GM19397 (cell line): Measurements from ENCODE around the gene CAMK2G.
"Not testable (repeated sequence)": the region's sequence is repeated elsewhere in the genome, so short reads cannot be mapped to it uniquely, and the experiment has no call there.

Source experiments
- ATAC-seq: cut with Tn5 transposase; IDR thresholded peaks from one replicate; pipeline ENCODE4 v1.9.1; 2021; ENCODE audit warnings: mild to moderate bottlenecking, moderate library complexity; ENCODE audit not compliant: unreplicated experiment

The CAMK2G gene

DNA sequence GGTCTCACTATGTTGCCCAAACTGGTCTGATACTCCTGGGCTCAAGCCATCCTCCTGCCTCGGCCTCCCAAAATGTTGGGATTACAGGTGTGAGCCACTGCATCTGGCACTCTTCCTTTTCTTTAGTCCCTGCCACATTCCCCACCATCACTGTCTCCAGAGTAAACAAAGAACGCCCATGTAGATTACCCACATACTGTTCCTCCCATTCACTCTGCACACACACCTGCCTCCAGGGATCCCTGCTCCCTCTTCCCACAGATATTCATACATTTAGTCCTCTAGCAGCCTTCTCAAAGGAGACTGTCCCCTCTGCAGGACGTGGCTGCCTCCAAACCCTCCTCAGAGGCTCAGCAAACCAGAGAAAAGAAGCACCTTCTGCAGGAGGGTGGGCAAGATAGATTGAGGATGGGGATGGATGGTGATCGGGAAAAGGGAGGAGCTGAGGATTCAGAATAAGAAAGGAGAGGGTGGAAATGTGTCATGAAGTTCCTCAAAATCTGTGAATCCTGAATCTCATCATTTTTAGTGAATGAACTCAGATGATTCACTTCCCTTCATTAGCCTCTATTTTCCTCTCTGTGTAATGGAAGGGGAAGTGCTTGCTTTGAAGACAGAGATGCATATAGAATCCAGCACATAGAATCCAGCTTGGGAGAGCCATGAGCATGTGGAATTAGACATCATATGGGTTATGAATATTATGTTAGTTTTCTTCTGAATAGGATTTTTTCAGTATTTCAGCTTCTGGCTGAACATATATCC, 31.1 kb upstream of the CAMK2G start:
- no peak for ATAC-seq

DNA sequence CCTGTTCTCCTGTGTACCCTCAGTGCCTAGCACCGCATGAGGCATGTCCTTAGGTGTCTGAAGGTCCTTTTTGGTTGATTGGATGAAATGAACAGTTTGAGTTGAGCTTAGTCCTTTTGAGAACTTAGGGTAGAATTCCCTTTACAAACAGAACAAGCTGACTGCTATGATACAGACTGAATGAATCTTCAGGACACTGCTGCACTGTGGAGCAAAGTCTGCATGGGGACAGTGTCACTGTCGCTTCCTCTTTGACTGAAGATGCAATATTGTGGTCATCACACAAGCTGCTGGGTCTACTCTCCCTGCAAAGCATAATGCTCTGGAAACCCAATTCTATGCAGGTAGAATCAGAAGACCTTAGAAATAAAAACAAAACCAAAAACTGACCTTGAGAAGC, 28.0 kb upstream of the CAMK2G start:
- no peak for ATAC-seq

DNA sequence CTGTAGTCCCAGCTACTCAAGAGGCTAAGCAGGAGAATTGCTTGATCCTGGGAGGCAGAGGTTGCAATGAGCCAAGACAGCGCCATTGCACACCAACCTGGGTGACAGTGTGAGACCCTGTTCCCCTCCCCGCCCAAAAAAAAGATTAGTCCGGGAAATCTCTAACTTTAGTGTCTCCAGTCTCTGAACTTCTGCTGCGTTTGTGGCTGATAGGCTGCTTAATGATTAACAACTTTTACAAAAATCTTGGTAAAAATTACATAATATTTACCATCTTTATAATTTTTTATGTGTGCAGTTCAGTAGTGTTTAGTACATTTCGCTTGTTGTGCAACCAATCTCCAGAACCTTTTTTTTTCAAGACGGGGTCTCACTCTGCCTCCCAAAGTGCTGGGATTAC, 26.9 kb upstream of the CAMK2G start:
- ATAC-seq: no peak

DNA sequence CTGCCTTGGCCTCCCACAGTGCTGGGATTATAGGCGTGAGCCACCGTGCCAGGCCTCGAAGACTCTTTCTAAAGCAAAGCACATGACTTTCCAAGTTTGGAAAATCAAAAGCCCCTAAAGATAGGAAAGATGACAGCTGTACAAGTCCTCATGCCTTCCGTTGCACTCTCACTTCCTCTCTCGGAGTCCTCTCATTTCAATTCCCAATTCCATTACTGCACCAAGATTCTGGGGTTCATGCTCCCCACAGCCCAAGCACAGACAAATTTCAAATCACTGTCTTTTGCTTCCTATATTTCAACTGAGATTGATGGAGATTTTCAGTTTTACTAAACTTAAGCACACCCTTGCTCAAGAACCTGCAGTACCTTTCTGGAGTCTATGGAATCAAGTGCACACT, 25.7 kb upstream of the CAMK2G start:
- no peak for ATAC-seq

DNA sequence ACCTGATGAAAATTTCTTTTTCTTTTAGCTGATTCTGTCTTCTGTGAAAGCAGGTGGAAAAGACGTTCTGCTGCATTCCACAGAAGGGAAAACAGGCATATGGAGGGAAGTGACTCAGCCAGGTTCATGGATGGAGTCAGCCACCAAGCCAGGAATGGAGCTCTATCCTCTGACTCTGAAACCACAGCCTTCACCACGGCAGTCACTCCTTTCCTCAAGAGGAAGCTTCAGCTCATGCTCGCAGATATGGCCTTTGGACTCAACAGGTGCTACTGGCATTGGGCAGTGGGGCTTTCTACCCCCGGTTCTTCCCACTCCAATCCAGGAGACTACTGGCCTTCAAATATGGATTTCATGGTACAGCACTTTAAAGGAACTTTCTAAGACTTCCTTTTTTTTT, 25.1 kb upstream of the CAMK2G start:
- no peak for ATAC-seq

DNA sequence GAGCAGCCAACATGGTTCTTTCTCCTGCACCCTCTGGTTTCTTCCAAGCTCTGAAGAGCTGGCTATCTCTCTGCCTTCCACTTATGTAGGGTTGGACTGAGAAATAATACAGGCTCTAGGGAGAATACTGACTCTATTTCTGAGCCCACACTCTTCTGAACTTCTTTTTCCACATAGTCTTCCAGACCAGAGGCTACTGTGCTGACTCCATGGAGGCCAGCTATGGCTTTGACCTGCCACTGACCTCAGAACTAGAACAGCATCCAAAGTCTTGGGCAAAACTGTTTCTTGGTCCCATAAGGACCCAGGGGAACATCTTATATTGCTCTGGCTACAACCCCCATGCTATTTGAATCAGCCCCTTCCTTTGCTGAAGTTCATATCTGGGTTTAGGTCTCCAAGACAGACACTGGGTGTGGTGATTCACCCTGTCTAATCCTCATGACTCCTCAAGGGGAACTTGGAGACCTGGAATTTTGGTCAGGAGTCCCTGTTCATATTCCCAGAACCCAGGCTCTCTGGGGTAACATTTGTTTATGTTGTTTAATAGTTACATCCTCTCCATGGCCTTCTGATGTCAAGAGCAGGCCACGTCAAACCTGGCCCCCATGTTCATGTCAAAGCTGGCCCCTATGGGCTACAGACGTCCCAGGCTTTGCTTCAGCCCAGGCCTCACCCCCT, 24.5 kb upstream of the CAMK2G start:
- ATAC-seq: no peak

DNA sequence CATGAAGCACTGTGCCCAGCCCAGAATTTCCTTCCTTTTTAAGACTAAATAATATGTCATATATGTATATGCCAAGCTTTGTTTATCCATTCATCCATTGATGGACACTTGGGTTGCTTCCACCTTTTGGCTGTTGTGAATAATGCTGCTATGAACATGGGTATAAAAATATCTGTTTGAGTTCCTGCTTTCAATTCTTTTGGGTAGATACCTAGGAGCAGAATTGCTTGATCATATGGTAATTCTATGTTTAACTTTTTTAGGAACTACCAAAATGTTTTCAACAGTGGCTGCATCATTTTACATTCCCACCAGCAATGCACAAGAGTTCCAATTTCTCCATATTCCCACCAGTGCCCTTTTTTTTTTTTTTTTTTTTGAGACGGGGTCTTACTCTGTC, 23.3 kb upstream of the CAMK2G start:
- ATAC-seq: no peak

DNA sequence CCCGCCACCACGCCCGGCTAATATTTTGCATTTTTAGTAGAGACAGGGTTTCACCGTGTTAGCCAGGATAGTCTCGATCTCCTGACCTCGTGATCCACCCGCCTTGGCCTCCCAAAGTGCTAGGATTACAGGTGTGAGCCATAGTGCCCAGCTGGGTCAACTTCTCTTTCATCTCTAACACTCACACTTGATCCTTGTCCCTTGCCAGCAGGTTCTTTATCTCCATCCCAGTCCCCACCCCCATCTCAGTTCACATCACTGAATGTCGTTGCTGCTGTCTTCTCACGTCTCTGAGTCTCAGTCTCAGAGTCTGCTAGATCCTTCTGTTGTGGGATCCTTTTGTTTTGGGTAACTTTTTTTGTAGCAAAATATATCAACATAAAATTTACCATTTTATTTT, 21.0 kb upstream of the CAMK2G start:
- ATAC-seq: not testable (repeated sequence)

DNA sequence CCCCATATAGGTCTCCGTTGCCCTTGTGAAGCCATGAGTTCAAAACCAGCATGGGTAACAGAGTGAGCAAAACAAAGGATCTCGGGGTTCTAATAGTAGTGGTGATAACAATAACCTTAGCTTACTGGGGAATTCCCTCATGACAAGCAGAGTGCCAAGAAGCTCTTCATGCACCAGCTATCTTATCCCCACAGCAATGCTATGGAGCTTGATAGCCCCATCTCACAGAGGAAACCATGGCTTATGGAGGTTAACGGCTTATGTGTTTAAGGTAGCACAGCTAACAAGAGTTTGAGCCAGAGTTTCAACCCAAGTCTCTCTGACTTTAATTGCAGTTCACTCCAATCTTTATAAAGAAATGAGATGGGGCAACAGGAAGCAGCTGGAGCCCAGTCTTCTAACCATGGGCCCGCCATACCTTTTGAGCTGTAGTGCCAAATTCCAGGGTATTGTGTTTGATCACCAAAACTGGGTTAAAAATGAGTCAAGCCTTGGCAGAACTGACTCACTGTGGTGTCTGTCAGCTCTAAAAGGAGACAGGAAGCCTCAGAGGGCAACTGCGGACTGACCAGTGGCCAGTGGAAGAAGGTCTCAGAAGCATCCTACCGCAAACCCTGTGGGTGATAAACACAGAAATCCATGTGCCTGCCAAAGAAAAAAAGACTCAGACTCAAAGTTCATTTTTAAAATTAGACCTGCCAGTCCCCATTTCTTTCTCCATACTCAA, 20.1 kb upstream of the CAMK2G start:
- ATAC-seq: no peak

DNA sequence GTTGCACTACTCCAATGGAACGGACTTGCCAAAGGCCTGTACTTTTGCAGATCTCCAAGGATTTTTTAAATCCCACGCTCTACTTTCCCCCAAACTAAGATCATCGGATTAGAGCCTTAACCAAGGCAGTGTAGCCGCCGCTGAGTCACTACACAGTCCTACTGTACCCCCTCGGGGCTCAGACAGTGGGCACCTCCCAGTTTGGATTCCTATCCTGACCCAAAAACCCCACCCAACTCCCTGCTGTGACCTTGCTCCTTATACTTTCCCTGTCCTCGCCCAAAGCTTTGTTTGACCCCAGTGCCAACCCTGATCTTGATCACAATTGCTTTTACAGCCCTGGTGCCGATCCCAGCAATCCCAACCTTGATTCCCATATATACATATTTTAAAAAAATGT, 19.1 kb upstream of the CAMK2G start:
- ATAC-seq: no peak

DNA sequence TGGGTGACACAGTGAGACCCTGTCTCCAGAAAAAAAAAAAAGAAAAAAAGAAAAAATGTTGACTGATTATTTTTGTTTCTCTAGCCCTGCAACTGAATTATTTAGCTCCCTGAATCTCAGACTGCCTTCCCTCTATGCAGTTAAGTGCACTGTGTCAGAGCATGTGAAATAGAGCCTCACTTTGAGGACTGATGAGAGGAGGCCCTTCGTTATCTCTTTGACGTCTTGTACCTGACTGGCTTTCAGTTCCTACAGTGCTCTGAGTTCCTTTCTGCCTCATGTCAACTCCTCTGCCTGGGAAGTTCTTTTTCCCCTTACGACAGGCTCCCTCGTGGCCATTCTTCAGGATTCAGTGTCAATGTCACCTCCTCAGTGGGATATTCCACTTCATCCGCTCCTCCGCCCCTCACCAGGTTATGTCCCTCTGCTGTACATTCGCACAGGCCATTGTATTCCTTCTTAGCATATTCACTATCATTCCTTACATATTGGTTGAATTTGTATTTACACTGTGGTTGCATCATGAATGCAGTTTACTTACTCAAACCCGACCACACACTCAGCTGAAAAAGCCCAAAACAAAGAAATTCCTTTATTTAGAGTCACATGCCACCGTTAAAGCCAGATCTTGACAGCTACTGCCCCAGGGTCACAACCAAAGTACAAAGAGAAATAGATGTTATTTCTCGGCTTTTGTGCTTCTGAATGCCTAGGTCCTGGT, 18.1 kb upstream of the CAMK2G start:
- no peak for ATAC-seq

DNA sequence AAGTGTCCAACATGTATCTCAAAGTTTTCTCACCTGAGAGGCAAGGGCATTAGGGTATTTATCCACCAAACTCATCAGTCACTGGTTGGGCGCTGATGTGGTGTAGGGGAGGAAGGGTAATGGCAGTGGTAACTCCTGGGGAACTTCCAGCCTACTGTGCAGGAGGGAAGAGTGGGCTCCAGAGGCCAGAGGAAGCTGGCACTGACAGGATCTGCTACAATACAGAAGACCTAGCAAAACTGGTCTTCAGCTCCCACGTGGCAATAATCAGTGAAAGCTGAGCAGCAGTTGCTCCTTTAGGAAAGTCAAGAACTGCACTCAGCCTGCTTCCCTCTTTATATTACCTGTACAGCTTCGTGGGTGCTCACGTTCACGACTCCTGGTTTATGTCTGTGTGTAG, 17.2 kb upstream of the CAMK2G start:
- ATAC-seq: no peak

DNA sequence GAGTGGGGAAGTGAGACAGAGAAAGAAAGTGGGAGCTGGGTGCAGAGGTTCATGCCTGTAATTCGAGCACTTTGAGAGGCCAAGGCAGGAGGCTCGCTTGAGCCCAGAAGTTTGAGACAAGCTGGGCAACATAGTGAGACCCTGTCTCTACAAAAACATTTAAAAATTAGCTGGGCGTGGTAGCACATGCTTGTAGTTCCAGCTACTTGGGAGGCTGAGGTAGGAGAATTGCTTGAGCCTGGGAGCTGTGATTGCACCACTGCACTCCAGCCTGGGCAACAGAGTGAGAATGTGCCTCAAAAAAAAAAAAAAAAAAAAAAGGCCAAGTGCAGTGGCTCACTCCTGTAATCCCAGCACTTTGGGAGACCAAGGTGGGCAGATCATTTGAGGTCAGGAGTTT, 16.5 kb upstream of the CAMK2G start:
- ATAC-seq: not testable (repeated sequence)

DNA sequence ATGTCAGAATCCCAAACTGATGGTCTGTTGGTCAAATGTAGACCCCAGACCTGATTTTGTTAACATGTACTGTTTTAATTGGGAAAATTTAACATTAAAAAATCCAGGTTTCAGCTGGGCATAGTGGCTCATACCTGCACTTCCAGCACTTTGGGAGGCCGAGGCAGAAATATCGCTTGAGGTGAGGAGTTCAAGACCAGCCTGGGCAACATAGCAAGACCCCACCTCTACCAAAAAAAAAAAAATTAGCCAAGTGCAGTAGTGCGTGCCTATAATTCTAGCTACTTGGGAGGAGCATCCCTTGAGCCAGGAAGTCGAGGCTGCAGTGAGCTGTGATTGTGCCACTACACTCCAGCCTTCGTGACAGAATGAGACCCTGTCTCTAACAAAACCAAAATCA, 15.9 kb upstream of the CAMK2G start:
- ATAC-seq: no peak

DNA sequence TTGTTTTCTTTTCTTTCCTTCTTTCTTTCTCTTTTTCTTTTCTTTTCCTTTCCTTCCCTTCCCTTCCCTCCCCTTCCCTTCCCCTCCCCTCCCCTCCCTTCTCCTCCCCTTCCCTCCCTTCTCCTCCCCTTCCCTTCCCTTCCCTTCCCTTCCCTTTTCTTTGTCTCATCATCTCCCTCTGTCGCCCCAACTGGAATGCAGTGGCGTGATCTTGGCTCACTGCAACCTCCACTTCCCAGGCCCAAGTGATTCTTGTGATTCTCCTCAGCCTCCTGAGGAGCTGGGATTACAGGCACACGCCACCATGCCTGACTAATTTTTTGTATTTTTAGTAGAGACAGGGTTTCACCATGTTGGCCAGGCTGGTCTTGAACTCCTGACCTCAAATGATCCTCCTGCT, 15.1 kb upstream of the CAMK2G start:
- not testable (repeated sequence) for ATAC-seq

DNA sequence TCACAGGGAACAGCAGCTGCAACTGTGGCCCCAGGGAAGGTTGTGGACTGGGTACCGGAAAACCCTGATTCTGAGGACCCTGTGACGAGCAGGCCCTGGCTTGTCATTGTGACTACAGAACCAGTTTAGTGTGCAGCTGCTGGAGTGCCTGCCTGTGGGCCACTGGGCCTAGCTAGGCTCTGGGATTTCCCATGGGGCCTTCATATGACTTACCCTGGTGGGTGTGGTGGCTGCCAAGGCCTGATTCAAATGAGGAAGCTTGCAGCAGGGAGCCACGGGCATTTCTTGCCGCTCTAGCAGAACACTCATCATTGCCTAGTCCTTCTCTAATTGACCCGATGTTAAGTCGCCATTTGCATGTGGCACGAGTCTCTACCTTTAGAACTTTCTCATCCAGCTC, 14.7 kb upstream of the CAMK2G start:
- ATAC-seq: no peak

DNA sequence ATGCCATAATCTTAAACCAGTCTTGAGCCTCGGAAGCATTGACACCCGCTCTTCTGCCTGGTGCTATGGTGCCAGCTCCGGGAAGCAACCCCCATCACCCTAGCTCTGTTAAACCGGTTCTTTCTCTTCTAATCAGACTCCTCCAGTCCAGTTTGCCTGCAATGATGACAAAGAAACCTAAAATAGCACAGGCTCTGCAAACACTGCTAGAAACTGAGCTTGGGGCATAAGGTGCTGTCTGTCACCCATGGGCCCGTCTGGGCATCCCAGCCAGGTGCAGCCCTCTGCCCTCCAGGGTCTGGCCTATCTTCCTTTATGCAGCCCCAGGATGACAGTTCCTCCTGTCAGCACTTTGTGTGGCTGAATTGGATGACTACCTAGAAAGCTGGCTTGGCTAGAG, 14.2 kb upstream of the CAMK2G start:
- no peak for ATAC-seq

DNA sequence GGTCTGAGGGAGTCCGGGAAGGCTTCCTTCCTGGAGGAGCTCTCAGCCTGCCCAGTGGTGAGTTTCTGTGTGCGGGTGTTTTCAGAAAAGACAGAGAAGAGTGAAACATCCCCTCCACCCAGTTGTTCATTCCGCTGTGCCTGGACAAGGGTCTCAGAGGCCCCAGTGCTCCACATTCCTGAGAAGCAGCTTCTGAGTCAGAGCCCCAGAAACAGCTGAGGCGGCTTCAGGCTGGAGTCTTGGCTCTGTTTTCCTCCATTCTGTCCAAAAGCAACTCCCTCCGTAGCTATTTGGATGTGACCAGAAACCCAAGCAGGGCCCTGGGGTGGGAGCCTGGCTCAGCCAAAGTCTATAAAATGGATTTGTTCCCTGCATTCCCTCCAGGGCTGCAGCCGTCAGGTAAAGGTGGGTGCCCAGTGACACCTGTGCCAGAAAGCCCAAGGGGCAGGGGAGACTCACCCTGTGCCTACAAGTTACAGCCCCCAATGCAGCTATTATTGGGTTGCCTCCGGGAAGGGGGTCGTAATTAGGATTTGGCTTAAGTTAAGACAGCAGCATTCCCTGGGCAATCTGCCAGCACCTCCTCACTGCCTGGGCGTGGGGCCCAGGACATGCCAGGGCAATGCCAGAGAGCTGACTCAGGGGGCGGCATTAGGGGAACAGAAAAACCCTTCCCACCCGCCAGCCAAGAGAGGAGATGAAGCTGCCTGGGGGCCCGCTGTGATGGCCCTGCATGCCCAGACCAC, 13.1 kb upstream of the CAMK2G start:
- no peak for ATAC-seq

DNA sequence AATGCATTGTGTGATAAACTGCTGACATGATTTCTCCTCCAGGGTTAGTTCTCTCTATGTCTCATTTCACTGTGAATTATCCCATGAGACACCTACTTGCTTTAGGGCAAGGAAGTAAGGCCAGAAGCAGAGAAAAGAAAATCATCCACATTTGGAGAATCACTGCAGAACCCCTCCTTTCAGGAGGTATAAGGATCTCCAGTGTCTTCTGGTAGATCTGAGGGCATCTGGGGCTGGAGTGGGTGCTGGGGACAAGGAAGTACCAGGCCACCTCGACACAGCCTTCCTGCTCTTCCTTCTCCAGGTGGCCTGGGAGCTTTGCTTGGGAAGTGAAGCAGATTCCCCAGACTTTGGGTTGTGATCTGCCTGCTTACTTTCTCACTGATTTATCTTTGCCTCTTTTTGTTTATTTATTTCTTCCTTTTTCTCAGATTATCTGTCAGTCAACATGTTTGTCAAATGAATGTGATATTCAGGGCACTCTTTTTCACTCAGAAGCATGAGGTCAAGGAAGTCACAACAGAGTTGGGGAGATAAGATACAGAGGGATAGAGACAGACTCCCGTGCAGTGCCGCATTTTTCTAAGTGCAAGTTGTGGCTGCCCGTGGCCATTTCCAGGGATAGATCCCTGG, 12.4 kb upstream of the CAMK2G start:
- no peak for ATAC-seq

DNA sequence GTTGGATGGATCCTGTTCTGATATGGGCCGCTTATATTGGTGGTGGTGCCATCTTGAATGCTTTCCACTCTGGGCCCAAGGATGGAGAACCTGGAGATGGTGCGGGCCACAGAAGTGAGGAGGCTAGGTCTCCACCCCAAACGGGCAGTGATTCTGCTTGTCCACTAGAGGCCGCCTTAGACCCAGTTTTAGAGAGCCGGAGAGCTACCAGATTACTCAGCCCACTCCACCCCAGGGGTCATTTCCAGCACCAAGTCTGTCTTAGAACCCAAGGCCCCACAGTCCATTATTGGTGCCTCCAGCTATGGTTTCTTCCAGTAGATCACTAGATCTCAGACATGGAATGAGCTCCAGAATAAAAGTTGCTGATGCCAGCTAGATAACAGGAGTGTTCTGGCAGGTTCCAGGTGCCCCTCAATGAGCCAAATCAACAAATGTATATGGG, 11.8 kb upstream of the CAMK2G start:
- no peak for ATAC-seq
